Measurements from ENCODE around the gene TEX35.

Gene TEX35

GRCh38 chr1:178487070-178487615, 25.8 kb upstream of the TEX35 start:
- CTCF ChIA-PET, result interaction anchor here (0.9 to 2.7 kb wide), 3 partner anchors 12 to 15 kb away, joined by 3 to 8 read pairs (median 4); no protein-coding TSS in a partner anchor
- no peak for TF ChIP-seq ZNF830 (tag by site-specific recombination; IDR thresholded peaks at IDR 0.05; ENCODE audit: low read depth)
- TF ChIP-seq TRIM28 (IDR thresholded peaks at IDR 0.05; ENCODE audit: borderline replicate concordance, low read length), result no peak
- TF ChIP-seq ZNF292 (tag by site-specific recombination; IDR thresholded peaks at IDR 0.05; ENCODE audit: borderline replicate concordance, low read depth), result no peak
- no peak for TF ChIP-seq GLI4 (tag by site-specific recombination; IDR thresholded peaks at IDR 0.05)
- no peak for TF ChIP-seq ZNF114 (tag by site-specific recombination; IDR thresholded peaks at IDR 0.05)
- TF ChIP-seq ZNF362 (tag by site-specific recombination; IDR thresholded peaks at IDR 0.05), result no peak
- TF ChIP-seq AEBP2 (tag by site-specific recombination; IDR thresholded peaks at IDR 0.05; ENCODE audit: borderline replicate concordance), result no peak
- no peak for TF ChIP-seq ZIC2 (tag by site-specific recombination; IDR thresholded peaks at IDR 0.05)
- TF ChIP-seq ZNF335 (tag by site-specific recombination; conservative IDR thresholded peaks at IDR 0.05), result no peak
- no peaks in the 10 kb centered on the region for H3K4me1 ChIP-seq (ENCODE audit: control insufficient read depth, insufficient read depth, low read length)

GRCh38 chr1:178488393-178488792, 24.5 kb upstream of the TEX35 start:
- Histone ChIP-seq H3K4me1 (ENCODE audit: control insufficient read depth, insufficient read depth, low read length) (no peaks in the 10 kb centered on the region), H3K4me3 (ENCODE audit: low read depth, low read length) (no peak overlapping the region), H3K27ac (ENCODE audit: extremely low read depth, low read depth, low read length) (no peak overlapping the region), H3K36me3 (ENCODE audit: control insufficient read depth in 2 of 2, insufficient read depth in 1 of 2, low read length in 2 of 2) (no peaks in the 10 kb centered on the region), H3K9me3 (ENCODE audit: control insufficient read depth, insufficient read depth, low read depth, low read length) (no peaks in the 10 kb centered on the region)
- POLR2A ChIA-PET, result no interaction called here
- CTCF ChIA-PET, result interaction anchor here (1.2 to 2.7 kb wide), 2 partner anchors 12 to 14 kb away, joined by 4 to 8 read pairs; no protein-coding TSS in a partner anchor
- no peak for TF ChIP-seq ZFP3 (tag by site-specific recombination; IDR thresholded peaks at IDR 0.05; ENCODE audit: low read depth)
- TF ChIP-seq HOXC10 (CRISPR knock-in tag; IDR thresholded peaks at IDR 0.05), result no peak
- TF ChIP-seq ZXDB (tag by site-specific recombination; IDR thresholded peaks at IDR 0.05), result no peak
- TF ChIP-seq ZNF18 (tag by site-specific recombination; IDR thresholded peaks at IDR 0.05), result no peak
- no peak for TF ChIP-seq ZBTB21 (tag by site-specific recombination; IDR thresholded peaks at IDR 0.05)
- TF ChIP-seq ZNF544 (tag by site-specific recombination; IDR thresholded peaks at IDR 0.05), result no peak
- TF ChIP-seq TRIM28 (IDR thresholded peaks at IDR 0.05; ENCODE audit: borderline replicate concordance, low read length), result no peak
- no peak for TF ChIP-seq CTCF (tag by site-specific recombination; IDR thresholded peaks at IDR 0.05)
- TF ChIP-seq ZSCAN16 (tag by site-specific recombination; IDR thresholded peaks at IDR 0.05), result no peak
- no peak for TF ChIP-seq EGR2 (tag by site-specific recombination; IDR thresholded peaks at IDR 0.05; ENCODE audit: low read depth)
- TF ChIP-seq PRDM2 (tag by site-specific recombination; IDR thresholded peaks at IDR 0.05; ENCODE audit: borderline replicate concordance), result no peak
- TF ChIP-seq ZNF140 (tag by site-specific recombination; IDR thresholded peaks at IDR 0.05), result no peak
- TF ChIP-seq MYNN (tag by site-specific recombination; IDR thresholded peaks at IDR 0.05; ENCODE audit: borderline replicate concordance), result no peak
- TF ChIP-seq SALL2 (tag by site-specific recombination; IDR thresholded peaks at IDR 0.05; ENCODE audit: borderline replicate concordance), result no peak

More at GRCh38 chr1:178487070-178487615, 25.8 kb upstream of the TEX35 start:
- POLR2A ChIA-PET, result no interaction called here
- Histone ChIP-seq H3K9me3 (ENCODE audit: control insufficient read depth, insufficient read depth, low read depth, low read length) (no peaks in the 10 kb centered on the region), H3K4me3 (ENCODE audit: low read depth, low read length) (no peak overlapping the region), H3K27ac (ENCODE audit: extremely low read depth, low read depth, low read length) (no peak overlapping the region), H3K36me3 (ENCODE audit: control insufficient read depth in 2 of 2, insufficient read depth in 1 of 2, low read length in 2 of 2) (no peaks in the 10 kb centered on the region)

All from HEK293 (cell line).